ENCODE data around the gene GALT. TPM values are rescaled to one million over a fixed set of nuclear protein-coding genes. Genes with fewer than 3 reads are reported as not detected.

Gene GALT
- total RNA-seq, 1 donor from 2014 or later: 57.5 TPM

- TF ChIP-seq CTCF (IDR thresholded peaks at IDR 0.05; ENCODE audit: partially characterized antibody, unreplicated experiment): no peak
- Mint-ChIP-seq H3K36me3 (ENCODE audit: unreplicated experiment) (peaks cover 5% of the 10 kb centered on the region), H3K27ac (ENCODE audit: unreplicated experiment) (no peak overlapping the region), H3K9me3 (ENCODE audit: unreplicated experiment) (peaks cover 14% of the 10 kb centered on the region), H3K27me3 (ENCODE audit: unreplicated experiment) (peaks cover 30% of the 10 kb centered on the region), H3K4me3 (ENCODE audit: unreplicated experiment) (no peak overlapping the region), H3K4me1 (ENCODE audit: low read depth, unreplicated experiment) (peaks cover 24% of the 10 kb centered on the region)
- no peak for DNase-seq
Observed at GRCh38 chr9:34633166-34633565, 13.3 kb upstream of the GALT start.

GRCh38 chr9:34633851-34634550, 12.5 kb upstream of the GALT start:
- Mint-ChIP-seq H3K4me3 (ENCODE audit: unreplicated experiment) (no peak overlapping the region), H3K36me3 (ENCODE audit: unreplicated experiment) (no peaks in the 10 kb centered on the region), H3K27ac (ENCODE audit: unreplicated experiment) (no peak overlapping the region), H3K9me3 (ENCODE audit: unreplicated experiment) (peaks cover 12% of the 10 kb centered on the region), H3K27me3 (ENCODE audit: unreplicated experiment) (peaks cover 27% of the 10 kb centered on the region), H3K4me1 (ENCODE audit: low read depth, unreplicated experiment) (peaks cover 21% of the 10 kb centered on the region)
- TF ChIP-seq CTCF (IDR thresholded peaks at IDR 0.05; ENCODE audit: partially characterized antibody, unreplicated experiment): peak; percentile 83
- peak; percentile 82 for DNase-seq

GRCh38 chr9:34634551-34635248, 11.8 kb upstream of the GALT start:
- no peak overlapping the region for H3K4me3 Mint-ChIP-seq (ENCODE audit: unreplicated experiment)
- H3K27me3 Mint-ChIP-seq (ENCODE audit: unreplicated experiment): peaks cover 21% of the 10 kb centered on the region
- DNase-seq: no peak
- H3K4me1 Mint-ChIP-seq (ENCODE audit: low read depth, unreplicated experiment): peaks cover 21% of the 10 kb centered on the region
- TF ChIP-seq CTCF (IDR thresholded peaks at IDR 0.05; ENCODE audit: partially characterized antibody, unreplicated experiment): no peak
- no peaks in the 10 kb centered on the region for H3K36me3 Mint-ChIP-seq (ENCODE audit: unreplicated experiment)
- no peak overlapping the region for H3K27ac Mint-ChIP-seq (ENCODE audit: unreplicated experiment)
- H3K9me3 Mint-ChIP-seq (ENCODE audit: unreplicated experiment): peaks cover 8% of the 10 kb centered on the region

- H3K9me3 Mint-ChIP-seq (ENCODE audit: unreplicated experiment): peaks cover 6% of the 10 kb centered on the region
Observed at GRCh38 chr9:34635556-34635955, 10.9 kb upstream of the GALT start.

More at GRCh38 chr9:34635556-34635955, 10.9 kb upstream of the GALT start:
- TF ChIP-seq CTCF (IDR thresholded peaks at IDR 0.05; ENCODE audit: partially characterized antibody, unreplicated experiment): no peak
- H3K27me3 Mint-ChIP-seq (ENCODE audit: unreplicated experiment): peaks cover 14% of the 10 kb centered on the region
- peaks cover 21% of the 10 kb centered on the region for H3K4me1 Mint-ChIP-seq (ENCODE audit: low read depth, unreplicated experiment)
- no peak for DNase-seq
- H3K36me3 Mint-ChIP-seq (ENCODE audit: unreplicated experiment): no peaks in the 10 kb centered on the region
- no peak overlapping the region for H3K27ac Mint-ChIP-seq (ENCODE audit: unreplicated experiment)
- no peak overlapping the region for H3K4me3 Mint-ChIP-seq (ENCODE audit: unreplicated experiment)
